Activated T-cell treated with anti-CD3 and anti-CD28 coated beads, Interleukin-2, amount 50 U/mL, for 1 hour (primary cell): ENCODE data around the gene SLC35A3.
"Not testable (repeated sequence)": the region's sequence is repeated elsewhere in the genome, so short reads cannot be mapped to it uniquely, and the experiment has no call there.

Experiments
- DNase-seq: peaks from one replicate; pipeline ENCODE4 v3.0.0-alpha.2; 2020

The SLC35A3 gene

DNA sequence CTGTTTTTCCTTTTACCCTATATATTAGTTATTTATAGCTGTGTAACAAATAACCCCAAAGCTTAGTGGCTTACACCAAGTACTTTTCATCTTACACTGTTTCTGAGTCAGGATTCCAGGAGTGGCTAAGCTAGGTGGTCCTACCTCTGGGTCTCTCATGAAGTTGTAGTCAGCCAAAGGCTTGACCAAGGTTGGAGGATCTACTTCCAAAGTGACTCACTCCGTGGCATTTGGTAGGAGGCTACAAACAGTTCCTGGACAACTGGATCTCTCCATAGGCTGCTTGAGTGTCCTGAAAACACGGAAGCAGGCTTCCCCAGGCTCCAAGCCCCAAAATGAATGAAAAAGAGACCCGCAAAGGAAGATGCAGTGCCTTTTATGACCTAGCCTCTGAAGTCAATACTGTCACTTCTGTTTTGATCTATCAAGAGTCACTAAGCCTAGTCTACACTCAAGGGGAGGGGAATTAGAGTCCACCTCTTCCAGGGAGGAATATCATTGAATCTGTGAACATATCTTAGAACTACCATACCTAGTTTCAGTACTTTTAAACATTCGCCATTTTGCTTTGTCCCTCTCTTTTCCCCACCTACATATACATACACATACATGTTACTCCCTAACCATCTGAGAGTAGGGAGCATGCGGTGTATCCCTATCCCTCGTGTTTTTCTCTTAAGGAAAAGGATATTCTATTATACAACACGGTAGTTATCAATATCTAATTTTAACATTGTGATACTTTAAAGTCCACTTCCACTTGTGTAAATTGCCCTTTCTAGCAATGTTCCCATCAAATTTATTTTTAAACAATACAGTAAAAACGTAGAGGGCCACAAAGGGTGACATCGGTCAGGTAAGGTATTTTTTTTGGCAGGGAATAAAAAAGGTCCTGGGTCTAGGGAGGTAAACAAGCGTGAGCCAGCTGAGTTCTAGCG, 67.2 kb downstream of the SLC35A3 start:
- DNase-seq: no peak

DNA sequence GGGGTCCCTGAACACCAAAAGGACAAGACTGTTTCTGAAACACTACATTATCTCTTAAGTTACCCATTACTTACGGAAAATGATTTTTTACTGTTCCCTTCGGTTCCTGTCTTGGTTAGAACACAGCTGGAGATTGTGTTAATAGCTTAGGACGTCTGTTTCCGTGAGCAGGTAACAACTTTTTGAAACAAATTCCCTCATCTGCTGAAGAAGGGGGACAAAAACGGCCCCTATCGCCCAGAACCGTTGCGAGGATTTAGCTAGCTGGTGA, 67.8 kb downstream of the SLC35A3 start:
- no peak for DNase-seq

DNA sequence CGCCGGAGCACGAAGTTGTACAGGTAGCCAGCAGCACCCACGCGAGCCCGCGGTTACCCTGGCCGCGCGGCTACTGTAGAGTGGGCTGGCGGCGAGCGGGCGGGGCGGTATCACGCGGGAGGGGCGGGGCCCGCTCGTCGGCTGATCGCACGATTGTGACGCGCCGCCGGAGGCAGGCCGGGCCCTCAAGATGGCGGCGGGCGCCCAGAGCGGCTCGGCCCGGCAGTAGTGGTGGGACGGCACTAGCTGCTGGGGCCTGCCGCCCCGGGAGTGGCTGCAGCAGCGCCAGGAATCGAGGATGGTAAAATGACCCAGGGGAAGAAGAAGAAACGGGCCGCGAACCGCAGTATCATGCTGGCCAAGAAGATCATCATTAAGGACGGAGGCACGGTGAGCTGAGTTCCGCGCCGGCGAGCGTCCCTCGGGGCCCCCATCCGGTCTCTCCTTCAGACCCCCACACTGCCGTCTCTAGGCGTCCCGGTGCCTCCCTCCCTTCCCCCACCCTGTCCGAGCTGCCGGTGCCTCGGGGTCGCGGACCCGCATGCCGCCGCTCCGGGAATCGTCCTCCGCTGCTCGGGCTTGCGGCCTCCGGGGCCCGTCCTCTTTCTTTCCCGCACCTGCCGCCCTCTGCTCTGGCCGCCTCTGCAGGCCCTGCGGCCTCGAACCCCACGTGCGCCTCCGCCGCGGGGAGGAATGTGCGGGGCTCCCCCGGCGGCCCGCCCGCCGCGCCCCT, 68.3 kb downstream of the SLC35A3 start:
- DNase-seq: peak; percentile 89

DNA sequence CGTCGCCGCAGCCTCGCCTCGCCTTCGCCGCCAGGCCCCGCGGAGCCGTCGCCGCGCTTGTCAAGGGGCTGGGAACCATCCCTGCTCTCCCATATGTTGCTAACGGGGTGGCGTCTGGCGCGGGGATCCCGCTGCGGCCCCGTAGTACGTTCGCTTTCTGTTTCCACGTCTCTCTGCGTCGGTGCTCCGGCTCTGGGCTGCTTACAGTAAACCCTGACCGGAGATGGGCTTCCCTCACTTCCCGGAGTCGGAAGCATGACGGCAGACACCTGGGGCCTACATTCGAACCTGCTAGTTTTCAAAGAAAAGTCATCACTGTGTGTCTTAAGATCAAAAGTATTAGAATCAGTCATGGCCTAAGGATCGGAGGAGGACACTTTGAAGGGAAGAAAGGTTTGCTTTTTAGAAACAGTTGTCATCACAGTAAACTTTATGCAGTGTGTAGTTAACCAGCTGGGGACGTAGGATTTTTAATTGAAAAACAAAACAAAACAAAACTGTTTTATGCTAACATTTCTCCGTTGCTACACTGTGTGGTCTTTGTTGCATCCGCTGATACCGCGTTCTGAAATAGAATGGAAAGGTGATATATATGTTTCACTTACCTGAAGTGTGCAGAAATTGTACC, 69.0 kb downstream of the SLC35A3 start:
- peak; percentile 76 for DNase-seq

DNA sequence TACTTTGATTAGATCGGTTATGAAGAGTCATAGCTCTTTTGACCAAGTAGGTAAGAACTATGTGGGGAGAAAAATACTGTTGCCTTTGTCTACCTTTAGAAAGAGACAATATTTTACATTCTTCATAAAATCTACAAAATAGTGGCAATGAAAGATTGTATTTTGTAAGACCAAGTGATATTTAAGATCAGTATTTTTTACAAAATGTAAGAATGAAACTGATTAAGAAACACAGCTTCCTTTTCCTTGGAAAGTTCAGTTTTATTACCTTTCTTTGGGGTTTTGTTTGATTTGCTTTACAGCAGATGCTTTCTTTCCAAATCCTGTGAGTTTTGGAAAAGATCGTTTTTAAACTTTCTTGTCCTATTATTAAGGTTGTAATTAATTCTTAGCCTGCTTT, 69.8 kb downstream of the SLC35A3 start:
- no peak for DNase-seq

DNA sequence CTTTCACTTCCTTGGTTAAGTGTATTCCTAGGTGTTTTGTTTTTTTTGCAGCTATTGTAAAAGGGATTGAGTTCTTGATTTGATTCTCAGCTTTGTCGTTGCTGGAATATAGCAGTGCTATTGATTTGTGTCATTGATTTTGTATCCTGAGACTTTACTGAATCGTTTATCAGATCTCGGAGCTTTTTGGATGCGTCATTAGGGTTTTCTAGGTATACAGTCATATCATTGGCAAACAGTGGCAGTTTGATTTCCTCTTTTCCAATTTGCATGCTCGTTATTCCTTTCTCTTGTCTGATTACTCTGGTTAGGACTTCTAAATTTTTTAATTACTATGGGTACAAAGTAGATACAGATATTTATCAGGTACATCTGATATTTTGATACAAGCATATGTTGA, 75.4 kb downstream of the SLC35A3 start:
- DNase-seq: no peak

DNA sequence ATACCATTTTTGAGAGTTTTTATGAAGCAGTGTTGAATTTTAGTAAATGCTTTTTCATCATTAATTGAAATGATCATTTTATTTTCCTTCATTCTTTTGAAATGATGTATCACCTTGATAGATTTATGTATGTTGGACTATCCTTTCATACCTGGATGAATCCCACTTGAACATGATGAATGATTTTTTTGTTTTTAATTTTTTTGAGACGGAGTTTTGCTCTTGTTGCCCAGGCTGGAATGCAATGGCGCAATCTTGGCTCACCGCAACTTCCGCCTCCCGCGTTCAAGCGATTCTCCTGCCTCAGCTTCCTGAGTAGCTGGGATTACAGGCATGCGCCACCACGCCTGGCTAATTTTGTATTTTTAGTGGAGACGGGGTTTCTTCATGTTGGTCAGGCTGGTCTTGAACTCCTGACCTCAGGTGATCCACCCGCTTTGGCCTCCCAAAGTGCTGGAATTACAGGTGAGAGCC, 77.5 kb downstream of the SLC35A3 start:
- DNase-seq: not testable (repeated sequence)

DNA sequence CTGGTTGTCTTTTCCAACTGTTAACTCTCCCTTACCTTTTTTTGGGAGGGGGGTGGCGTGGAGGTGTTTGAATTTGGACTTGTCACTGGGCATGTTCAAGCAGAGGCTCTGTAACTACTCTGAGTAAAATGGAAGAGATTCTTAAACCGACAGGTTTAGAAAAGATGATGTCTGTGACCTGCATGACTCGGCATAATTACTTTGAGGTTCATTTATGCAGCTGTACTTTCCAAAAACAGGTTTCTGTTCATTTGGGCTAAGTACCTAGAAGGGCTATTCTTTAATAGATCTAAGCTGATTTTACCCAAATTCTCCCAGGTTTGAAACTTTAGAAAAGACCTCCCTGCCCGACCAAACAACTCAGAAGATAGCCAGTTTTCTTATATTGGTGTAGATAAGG, 80.3 kb downstream of the SLC35A3 start:
- DNase-seq: no peak

DNA sequence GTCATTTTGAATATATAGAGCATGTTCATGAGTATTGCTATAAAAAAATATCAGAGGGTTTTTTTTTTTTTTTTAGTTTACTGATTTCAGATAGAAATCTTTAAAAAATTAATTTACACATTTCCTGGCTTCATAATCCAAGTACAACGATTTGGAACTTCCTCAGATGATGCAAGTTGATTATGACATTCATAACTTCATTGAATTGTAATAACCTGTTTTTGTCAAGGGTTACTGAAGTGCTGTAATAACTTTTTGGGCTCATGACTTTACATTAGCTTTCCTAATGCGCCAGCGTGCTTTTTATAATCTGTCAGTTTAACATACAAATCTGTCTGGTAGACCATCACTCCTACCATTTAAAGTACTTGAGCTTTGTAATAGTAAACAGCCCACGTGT, 81.6 kb downstream of the SLC35A3 start:
- DNase-seq: no peak

DNA sequence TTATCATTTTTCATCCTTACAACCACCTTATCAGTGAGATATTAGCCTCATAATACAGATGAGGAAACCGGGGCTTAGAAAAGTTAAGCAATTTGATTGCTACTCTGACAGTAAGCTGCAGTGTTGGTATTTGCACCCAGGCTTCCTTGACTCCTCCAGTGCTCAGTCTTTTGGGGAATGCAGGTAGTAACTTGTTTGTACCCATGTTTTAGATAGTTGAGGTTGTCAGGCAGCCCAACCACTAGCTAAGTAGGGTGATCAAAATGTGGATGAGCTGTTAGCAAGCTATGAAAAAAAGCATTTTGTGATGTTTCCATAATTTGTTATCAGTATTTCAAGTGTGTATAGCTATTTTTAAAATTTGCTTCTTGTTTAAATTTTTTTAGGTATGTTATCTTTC, 82.1 kb downstream of the SLC35A3 start:
- no peak for DNase-seq

DNA sequence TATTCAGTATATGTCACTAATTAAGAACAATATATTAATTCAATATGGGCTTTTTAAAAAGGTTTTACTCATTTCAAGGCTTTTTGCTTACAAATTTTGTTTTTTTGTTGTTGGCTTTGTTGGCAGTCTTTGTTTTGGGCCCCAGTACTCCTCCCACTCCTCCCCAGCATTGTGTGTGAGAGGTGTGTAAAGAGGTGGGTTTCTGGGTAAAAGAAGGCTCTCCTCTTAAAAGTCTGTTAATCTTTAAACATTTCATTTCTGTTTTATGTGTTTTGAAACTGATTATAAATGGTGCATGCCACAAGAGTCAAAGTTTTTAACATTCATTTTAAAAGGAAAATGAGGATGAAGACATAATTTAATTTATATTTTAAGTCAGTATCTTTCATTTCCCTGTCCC, 83.3 kb downstream of the SLC35A3 start:
- no peak for DNase-seq

DNA sequence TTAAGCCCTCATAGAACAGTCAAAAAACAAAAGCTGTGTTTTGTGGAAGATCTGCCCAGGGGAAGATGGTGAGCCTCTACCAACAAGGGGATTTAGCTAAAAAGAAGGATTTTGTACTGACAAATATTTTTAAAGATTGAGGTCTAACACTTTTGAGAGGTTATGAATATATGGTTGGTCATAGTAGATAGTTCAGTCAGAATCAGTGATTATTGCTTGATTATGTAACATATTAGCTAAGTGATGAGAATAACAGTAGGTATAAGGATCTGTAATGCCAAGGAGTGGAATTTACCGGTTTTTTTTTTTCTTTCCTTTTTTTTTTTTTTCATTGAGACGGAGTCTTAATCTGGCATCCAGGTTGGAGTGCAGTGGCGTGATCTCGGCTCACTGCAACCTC, 83.9 kb downstream of the SLC35A3 start:
- DNase-seq: no peak

DNA sequence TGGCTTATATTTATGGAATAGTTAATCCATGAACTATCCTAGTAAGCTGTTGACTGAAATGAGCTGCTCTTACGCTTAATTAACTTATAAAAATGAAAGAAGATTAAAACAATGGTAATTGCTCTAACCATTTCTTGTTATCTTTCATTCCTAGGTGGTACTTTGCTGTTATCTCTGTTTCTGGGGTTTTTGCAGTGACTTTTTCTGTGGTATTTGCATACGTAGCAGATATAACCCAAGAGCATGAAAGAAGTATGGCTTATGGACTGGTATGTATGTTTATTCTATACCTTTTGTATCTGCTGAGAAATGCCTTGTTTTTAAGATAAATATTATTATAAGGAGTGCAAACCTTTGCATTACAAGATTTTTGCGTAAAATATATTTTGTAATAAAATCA, 91.9 kb downstream of the SLC35A3 start:
- DNase-seq: no peak

DNA sequence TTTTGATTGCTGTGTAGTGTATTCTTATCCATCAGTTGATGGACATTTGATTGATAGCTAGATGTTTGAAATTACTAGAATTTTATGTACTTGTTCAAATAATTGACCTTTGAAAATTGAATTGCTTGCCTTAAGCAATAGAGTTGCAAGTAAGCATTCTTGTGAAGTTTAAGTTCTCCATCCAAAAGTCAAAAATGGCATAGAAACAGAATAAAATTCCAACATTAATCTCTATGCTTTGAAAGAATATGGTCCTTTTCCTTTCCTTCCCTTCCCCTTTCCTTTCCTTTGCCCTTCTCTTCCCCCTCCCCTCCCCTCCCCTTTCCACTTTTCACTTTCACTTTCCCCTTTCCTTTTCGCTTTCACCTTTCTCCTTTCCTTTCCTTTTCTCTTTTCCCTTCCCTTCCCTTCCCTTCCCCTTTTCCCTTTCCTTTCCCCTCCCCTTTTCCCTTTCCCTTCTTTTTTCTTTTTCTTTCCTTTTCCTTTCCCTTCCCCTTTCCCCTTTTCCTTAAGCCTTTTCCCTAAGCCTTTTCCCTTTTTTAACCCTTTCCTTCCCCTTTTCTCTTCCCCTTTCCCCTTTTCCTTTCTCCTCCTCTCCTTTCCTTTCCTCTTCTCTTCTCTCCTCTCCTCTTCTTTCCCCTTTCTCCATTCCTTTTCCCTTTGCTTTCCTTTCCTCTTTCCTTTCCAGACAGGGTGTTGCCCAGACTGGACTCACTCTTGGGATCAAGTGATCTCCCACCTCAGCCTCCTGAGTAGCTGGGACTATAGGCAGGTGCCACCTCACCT, 95.6 kb downstream of the SLC35A3 start:
- no peak for DNase-seq

DNA sequence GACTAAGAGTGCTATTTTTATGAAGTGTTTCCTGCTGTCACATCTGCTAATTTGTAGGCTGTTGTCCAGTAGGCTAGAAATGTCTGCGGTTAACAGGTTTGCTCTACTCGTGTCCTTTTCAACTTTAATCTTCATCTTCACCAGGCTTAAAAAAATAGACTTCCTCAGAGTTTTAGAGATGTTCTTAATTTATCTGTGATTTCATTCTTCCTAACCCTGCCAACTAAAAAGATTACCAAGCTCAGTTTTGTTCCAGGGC, 96.1 kb downstream of the SLC35A3 start:
- DNase-seq: no peak

DNA sequence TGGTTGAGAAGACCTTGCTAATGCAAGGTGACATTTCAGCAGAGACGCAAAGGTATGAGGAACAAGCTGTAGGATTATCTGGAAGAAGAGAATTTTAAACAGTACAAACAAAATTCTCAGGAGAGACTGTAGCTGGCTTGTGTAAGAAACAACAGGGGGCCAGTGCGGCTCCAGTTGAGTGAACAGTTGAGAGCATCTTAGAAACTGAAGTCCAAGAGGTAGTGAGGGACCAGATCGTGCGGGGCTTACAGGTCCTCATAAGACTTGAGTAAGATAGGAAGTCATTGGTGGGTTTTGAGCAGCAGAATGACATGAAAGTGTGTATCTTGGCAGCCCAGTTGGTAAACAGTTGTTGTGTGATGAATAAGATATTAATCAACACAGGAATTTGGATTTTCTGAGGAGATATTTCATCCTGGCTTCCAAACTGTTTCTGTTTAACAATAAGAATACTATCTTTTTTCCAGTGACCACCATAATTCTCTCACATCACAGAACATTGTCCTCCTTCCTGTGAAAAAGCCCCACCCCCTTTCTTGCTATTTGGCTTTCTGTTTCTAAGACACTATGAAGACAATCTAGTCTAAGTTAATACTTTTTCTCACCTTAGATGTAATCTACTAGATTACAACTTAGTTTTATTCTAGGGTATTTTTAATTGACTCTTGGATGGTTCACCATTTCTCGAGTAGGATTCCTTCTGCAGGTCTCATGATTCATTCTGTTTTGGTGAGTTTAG, 100.6 kb downstream of the SLC35A3 start:
- no peak for DNase-seq

DNA sequence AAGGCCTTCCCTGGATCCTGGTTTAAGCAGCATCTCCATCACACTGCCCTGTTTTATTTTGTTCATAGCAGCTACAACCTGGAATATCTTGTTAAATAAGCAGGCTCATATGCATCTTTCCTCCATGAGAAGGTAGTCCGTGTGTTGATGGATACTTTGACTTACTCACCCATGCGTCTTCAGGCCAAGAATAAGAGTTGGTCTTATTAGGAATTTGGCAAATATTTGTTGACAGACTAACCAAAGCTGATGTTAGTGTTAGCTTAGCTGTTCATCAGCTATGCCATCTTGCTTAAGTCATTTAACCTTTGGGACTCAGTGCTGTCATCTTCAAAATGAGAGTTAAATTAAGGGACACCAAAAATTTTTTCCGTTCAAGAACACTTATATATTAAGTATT, 103.7 kb downstream of the SLC35A3 start:
- DNase-seq: no peak

DNA sequence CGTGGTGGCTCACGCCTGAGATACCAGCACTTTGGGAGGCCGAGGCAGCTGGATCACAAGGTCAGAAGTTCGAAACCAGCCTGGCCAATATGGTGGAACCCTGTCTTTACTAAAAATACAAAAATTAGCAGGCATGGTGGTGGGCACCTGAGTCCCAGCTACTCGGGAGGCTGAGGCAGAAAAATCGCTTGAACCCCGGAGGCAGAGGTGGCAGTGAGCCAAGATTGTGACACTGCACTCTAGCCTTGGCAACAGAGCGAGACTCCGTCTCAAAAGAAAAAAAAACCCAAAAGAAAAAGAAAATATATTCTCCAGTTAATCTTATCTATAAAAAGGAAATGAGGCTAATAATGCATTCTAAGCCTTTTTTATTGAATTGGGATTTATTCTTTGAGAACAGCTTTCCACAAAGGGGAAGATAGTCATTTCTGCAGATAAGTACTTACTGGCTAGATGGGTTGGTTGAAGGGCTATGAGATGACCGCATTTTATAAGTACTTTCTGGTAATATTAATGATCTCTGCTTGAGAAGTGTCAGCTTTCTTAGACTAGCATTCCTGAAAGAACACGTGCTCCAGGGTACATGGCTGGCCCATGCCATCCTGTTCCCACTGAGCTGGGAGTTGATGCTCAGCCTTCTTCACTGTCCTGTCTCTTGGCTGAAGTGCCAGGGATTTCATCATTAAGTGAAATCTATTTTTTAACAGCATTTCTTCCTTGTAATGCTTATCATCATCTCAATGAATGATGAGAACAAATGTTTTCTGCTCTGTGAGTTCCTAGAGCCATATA, 105.0 kb downstream of the SLC35A3 start:
- no peak for DNase-seq

DNA sequence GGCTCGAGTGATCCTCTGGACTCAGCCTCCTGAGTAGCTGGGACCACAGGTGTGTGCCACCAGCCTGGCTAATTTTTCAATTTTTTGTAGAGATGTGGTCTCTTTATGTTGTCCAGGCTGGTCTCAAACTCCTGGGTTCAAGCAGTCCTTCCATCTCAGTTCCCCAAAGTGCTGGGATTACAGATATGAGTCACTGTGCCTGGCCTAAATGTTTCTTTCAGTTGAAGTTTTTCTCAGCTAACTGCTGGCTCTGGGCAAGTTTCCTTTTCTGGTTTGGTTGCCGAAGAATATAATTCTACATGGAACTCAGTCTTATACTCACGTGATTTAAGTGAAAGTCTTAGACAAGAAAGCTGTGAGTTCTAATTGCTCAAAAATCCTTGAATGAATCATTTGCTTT, 106.0 kb downstream of the SLC35A3 start:
- no peak for DNase-seq

DNA sequence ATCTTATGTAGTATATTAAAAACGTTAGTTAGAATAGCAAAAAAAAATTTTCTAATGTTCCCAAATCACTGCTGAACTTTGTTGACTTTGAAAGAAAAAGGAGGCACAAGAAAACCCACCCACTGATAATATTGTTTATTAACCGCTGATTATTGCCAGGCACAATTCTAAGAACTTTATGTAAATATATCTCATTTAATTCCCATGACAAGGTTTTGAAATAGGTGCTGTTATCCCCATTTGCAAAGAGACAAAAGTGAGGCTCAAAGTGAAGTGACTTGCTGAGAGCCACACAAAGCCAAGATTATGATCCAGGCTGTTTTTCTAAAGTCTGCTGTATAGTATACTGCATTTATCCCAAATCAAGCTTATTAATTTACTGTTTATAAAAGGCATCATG, 106.5 kb downstream of the SLC35A3 start:
- no peak for DNase-seq

DNA sequence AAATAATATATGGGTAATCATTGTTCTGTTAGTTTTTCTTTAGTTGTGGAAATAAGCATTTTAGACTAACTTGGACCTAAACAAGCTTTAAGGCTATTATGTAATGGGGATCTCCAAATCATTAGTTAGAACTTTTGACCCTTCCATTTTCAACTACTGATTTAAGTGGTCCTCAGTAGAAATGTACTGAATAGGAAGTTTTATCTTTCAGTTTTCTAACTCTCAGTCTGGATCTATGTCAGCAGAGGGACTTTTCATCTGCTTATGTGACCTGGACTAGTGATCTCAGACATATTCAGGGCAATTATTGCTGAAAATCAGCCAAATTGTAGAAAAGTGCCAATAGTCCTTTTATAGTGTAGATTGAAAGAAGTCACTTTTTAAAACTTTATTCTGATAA, 106.9 kb downstream of the SLC35A3 start:
- DNase-seq: no peak

DNA sequence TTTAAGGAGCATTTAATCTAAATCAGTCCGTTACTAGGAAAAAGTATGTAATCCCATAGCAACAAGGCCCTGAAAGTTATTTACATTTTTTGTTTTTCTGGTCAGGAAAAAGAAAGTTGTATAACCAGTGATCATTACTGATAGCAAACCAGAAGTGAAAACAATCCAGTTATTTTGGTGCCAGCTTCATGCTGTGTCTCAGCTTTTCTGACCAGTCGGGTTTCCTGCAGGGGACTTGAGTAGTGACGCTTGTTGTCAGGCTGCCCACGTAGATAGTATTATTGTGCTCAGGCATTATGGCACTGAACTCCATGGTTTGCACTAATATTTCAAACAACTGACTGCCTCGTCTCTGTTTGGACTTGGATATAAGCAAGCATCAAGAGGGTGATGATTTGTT, 107.7 kb downstream of the SLC35A3 start:
- no peak for DNase-seq
